GM13977 (cell line): ENCODE results near the gene CRIP1.

Source experiments
- DNase-seq: peaks from one replicate; pipeline ENCODE4 v3.0.0; 2012; ENCODE audit warnings: low spot score
- in situ Hi-C: fragments of 300-500 bp; cut with MboI; formaldehyde crosslinking; loops from one replicate; pipeline ENCODE4 v1.12.0; 2022; ENCODE audit warnings: low sequenced_read_pairs, low pct_unique_long_range_greater_than_20kb, mixed read lengths, inconsistent platforms; ENCODE audit not compliant: unreplicated experiment
- TF ChIP-seq, protein P1 (sequence below): IDR thresholded peaks from 2 replicates; pipeline ENCODE4 v1.5.1; 2012; ENCODE audit warnings: mild to moderate bottlenecking, control low read depth; ENCODE audit not compliant: insufficient read depth; ENCODE audit errors: extremely low read depth, missing control alignments

CRIP1 gene, protein sequence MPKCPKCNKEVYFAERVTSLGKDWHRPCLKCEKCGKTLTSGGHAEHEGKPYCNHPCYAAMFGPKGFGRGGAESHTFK

DNA sequence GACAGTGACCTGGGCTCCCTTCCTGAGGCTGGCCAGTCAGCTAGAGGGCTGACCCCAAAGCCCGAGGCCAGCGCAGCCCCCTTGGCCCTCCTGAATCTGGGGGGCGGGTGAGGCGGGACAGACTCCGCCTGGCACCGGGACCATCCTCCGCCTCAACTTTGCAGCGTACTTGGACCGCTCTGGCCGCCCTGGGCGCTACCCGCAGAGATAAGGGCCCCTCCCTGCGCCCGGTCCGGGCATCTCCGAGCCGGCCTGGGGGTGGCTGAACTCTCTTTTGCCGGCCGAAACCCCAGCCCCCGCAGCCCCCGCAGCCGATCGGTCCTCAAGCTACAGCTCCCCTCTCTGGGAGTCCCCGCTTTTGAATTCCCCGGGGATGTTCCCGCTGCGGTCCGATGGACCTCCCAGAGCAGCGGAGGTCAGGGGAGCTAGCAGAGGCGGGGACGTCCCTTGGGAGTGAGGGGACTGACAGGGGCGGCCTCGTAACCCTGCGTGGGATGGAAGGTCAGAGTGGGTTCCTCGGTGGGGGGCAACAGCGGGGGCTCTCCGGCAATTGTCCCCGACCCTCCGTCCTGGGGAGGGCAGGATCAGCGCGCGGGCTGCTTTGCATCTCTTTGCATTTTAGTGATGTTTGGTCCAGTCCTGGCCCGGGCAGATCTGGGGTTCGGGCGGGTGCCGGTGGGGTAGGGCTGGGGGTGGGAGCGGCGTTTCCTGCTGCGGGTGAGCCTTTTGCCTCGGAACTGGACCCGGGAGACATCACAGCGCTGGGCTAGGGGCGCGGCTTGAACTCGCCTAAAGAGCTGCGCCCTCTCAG is at the start of gene CRIP1:
Gene CRIP1, plus strand, starts transcription at position 724 of the 811 bp plus-strand sequence. CDS start 374 bp downstream, outside the sequence.
- TF ChIP-seq, protein P1, sequence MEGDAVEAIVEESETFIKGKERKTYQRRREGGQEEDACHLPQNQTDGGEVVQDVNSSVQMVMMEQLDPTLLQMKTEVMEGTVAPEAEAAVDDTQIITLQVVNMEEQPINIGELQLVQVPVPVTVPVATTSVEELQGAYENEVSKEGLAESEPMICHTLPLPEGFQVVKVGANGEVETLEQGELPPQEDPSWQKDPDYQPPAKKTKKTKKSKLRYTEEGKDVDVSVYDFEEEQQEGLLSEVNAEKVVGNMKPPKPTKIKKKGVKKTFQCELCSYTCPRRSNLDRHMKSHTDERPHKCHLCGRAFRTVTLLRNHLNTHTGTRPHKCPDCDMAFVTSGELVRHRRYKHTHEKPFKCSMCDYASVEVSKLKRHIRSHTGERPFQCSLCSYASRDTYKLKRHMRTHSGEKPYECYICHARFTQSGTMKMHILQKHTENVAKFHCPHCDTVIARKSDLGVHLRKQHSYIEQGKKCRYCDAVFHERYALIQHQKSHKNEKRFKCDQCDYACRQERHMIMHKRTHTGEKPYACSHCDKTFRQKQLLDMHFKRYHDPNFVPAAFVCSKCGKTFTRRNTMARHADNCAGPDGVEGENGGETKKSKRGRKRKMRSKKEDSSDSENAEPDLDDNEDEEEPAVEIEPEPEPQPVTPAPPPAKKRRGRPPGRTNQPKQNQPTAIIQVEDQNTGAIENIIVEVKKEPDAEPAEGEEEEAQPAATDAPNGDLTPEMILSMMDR: no peak
- no peak for DNase-seq
- in situ Hi-C loops: no loop called here

DNA sequence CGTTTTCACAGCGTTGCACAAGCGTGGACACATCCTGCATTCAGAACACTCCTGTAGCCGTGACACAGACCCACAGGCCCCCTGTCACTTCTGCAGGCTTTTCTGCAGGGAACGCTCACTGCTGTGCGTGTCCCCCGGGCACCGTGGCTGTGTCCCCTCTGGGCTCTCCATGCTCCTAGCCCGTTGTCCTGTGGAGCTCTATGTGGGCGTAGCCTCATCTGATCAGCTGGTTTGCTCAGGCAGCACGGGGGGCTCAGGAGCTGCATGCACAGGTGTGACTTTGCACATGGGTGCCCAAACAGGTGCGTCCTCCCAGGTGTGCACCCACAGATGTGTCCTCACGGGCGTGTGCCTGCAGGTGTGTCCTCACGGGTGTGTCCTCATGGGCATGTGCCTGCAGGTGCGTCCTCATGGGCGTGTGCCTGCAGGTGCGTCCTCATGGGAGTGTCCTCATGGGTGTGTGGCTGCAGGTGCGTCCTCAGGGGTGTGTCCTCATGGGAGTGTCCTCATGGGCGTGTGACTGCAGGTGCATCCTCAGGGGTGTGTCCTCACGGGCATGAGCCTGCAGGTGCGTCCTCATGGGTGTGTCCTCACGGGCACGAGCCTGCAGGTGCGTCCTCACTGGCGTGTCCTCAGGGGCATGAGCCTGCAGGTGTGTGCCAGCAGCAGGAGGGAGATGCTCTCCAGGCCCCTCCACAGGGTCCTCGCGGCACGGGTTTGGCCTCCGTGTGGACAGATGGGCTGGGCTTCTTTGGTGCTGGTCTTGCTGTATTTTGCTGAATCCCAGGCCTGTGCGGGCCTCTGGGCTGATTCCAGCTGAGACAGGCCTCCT is 49.6 kb upstream of the CRIP1 start:
- in situ Hi-C loops: no loop called here
- no peak for DNase-seq

DNA sequence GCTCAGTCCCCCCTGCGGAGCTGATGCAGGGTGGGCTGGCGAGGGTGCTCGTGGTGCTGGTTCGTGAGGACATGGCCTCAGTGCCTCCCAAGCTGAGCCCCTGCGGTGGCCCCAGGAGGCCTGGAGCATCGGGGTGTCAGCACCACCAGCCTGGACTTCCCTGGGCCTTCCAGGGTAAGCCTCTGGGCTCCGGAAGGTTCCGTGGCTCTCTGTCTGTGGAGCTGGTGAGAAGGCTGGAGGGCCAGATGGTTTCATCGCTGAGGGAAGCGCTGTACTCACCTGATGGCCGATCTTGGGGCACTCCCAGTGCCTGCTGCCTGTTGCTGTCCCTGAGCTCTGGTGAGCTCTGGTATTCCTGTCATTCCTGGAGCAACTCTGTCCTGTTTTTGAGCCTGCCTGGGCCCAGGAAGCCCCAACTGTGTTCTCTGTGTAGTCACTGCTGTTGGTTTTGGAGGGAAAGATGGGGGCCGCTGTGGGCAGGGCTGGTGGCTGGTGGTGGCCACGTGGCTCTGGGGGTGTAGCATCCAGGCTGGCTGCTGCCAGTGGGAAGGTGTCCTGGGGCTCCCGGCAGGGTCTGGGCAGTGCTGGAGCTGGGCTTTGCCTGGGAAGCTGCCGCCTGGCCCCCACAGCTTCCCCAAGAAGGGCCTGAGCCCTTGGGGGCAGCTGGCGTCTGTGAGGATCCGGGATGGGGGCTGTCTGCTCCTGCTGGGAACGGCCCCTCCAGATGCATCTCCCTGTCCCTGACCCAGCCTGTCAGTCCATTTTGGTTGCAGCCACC is 48.8 kb upstream of the CRIP1 start:
- no peak for DNase-seq
- in situ Hi-C loops: no loop called here
- TF ChIP-seq, protein P1: no peak

More for the DNA sequence above, 49.6 kb upstream of the CRIP1 start:
- TF ChIP-seq, protein P1: no peak

DNA sequence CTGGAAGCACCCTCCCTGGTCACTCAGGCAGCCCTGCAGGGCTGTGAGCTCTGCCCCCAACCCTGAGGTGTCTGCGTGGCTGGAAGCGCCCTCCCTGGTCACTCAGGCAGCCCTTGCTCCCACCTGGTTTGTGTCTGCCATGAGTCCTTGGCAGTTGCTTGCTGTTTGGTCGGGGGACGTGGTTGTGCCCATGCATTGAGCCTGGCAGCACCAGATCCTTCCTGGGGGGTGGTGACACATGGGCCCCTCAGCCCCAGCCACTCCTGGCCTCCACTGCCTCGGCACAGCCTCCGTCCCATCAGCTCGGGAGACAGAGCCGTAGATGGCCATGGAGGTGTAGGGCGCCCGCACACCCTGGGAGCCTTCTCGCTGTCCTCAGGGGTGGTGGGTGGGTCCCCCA is 47.5 kb upstream of the CRIP1 start:
- in situ Hi-C loops: no loop called here
- no peak for DNase-seq
- TF ChIP-seq, protein P1: no peak

DNA sequence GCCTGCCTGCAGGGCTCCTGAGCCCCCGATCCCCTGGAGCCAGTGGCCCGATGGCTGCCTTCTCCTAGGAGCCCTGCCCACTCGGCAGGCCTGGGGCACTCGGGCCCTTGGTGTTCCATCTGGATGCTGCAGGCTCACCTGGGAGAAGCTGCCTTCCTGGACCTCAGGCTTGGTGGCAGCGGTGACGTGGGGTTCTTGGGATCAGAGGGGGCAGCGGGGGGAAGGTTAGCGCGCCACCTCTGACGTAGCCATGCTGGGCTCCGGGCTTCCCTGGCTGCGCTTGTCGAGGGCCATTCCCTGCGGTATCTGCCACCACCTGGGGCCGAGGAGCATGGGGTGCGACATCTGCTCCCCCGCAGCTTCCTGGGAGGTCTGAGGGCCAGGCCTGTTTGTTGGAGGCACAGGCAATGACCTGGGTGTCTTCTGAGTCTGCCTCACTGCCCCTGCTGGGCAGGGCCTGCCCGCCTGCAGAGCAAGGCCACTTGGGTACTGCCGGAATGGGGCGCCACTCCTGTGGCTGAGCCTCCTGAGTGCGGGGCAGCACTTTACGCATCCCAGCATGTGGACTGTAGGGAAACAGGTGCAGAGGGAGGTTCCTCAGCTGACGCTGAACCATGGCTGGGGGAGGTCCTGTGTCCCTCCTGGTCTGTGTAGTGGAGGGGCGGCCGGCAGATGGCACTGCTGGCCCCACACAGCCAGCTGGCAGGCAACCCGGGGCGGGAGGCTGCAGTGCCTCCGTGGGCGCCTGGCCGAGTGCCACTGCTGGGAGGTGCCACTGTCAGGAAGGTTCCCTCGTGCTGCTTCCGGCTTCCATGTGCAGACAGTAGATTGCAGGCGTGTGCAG is 46.8 kb upstream of the CRIP1 start:
- TF ChIP-seq, protein P1: no peak
- in situ Hi-C loops: no loop called here
- DNase-seq: no peak
